CD4-positive, alpha-beta T cell treated with Interleukin-4 for 1 hour (primary cell): ENCODE measurements around the gene GNAQ.
A peak's percentile ranks its signal among the peaks of the same experiment; 100 is the strongest.

ENCODE experiments used
- DNase-seq, 2 donors: peaks; one replicate each; pipeline ENCODE4 v3.0.0-alpha.2; 2020 to 2022

The GNAQ gene

GRCh38 chr9:78030553-78031443, 813 bp downstream of the GNAQ start:
- DNase-seq, result peak; percentile 66 to 74

GRCh38 chr9:78030296-78030552, 1.4 kb downstream of the GNAQ start:
- peak; percentile 16 to 33 for DNase-seq

- peak in 1 of 2 donors; percentile 38 for DNase-seq
These were observed 1.9 kb downstream of the GNAQ start for GRCh38 chr9:78029551-78030295.

DNA sequence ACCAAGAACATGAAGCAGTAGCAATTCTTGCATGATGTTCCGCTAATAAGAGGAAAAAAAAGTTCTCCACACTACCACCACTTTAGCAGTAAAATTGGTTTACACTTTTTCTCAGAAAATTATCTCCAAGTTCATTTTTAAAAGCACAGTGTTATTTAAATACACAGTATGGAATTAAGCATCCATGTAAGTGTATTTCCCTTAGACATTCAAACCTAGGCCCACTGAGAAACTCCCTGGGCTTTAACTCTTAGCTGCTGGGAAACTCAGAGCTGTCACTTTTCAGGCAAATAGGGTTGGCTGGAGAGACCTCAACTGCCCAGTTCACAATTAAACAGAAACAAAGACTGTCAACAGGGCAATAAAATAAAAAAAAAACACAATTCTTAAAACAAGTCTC, 2.7 kb downstream of the GNAQ start:
- DNase-seq, result no peak

GRCh38 chr9:78026947-78027346, 4.7 kb downstream of the GNAQ start:
- no peak for DNase-seq

DNA sequence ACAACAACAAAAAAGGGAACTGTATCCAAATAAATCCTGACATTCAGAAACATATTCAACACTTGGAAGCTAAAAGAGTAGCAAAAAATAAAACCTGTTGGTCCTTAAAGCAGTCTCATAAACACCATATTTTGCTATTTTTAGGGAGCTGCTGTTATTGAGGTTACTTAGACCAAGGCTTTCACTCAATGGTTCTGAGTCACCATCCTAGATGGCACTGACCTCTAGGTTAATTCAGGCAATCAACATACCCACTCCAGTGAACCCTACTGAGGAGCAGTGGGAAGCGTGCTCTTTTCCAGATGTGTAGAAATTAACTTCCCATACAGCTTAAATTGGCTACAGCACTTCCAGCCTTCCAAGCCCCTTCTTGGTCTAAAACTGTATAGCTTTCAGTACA, 5.2 kb downstream of the GNAQ start:
- DNase-seq, result no peak

- no peak for DNase-seq
These were observed 6.4 kb downstream of the GNAQ start for GRCh38 chr9:78025186-78025585.

DNA sequence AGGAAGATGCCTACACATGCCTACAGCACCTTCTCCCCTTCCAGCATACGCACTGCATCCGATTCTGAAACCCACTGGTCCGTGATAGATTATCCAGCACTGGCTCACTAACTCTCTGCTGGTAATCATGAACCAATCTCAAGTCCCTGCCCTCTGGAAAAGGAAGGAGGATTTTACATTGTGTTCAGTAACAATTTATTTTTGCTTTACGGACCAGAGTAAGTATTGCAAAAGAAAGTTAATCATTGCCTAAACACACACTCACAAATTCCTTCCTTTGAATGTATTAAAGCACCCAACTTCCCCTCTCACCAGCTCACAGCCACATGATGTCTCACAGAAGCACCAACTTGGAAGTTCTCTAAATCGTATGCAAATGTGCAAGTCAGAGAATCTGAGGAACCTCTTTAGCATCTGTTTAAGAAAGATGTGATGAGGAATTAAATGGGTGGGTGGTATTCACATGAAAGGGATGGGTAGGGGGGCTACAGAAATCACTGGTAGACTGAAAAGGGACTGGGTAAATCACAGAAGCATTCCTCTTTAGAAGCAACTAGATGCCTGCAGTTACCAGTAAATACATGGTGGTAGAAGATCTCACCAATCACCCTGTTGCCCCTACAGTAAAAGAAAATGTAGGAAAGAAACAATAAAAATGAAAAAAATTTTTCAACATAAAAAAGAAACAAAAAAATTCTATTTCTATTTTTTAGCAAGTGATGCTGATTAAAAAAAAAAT, 8.4 kb downstream of the GNAQ start:
- DNase-seq, result peak; percentile 14 to 45

DNA sequence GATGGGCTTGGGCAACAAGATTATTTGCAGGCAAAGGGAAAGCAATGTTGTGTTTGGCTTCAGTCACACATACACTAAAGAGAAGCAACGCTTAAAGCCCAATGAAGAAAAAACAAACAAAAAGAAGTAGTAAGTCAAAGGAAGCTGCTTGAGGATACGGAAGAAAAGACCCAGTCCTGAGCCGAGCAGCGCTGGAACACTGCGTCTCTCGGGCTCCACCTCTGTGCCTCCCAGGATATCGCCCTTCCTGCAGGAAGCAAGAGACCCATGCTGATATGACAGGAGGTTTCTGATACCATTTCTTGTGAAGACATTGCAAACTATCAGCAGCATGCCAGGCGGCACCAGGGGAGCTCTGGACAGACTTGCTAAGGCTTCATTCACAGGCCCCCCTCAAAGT, 9.9 kb downstream of the GNAQ start:
- DNase-seq, result no peak

DNA sequence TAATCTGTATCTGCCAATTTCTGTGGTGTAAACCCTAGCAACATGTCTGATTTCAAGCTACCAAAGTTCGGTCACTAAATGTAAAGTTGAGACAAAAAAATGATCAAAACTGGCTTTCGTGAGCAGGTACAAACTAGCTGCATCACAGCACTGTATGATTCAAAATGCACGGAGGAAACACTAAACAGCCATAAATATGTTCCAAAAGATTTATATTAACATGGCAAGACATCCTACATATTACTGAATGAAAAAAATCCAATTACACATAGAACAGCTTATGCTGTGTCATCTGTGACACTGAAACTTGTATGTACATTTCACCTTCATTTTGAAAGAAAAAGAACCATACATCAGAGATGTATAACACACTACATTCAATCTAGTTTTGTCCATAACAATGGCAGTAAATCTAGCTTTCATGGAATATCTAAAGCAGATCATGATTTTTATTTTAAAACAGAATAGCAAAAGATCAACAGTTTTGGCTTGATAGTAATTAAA, 14.4 kb downstream of the GNAQ start:
- DNase-seq, result no peak

GRCh38 chr9:78015241-78015640, 16.4 kb downstream of the GNAQ start:
- no peak for DNase-seq

DNA sequence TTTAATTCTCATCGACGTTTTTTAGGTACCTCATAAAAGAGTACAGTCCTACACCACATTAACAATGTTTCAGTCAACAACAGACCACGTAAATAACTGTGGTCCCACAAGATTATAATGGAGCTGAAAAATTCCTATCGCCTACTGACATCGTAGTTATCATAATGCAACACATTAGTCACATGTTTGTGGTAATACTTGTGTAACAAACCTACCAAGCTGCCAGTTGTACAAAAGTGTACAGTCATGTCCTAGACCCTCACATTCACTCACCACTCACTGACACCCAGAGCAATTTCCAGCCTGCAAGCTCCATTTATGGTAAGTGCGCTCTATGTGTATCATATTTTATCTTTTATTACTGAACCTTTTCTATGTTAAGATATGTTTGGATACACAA, 16.8 kb downstream of the GNAQ start:
- DNase-seq, result no peak

- no peak for DNase-seq
These were observed 17.7 kb downstream of the GNAQ start for GRCh38 chr9:78013934-78014333.

DNA sequence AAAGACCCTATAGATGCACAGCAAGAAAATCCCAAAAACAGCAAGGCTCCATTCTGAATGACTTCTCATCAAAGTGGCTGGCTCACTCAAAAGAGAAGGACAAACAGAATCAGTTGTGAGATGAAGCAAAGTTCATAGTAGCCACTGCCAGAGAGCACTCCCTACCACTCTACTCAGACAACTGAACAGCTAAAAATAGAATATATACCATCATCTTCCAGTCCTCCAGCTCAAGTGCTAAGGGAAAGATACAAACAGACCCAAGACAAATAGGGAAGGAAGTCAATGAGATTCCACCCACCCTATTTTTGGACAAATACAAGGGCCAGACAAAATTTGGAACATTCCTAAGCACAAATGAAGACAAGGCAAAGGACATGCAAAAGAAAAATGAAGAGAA, 20.6 kb downstream of the GNAQ start:
- DNase-seq, result no peak

DNA sequence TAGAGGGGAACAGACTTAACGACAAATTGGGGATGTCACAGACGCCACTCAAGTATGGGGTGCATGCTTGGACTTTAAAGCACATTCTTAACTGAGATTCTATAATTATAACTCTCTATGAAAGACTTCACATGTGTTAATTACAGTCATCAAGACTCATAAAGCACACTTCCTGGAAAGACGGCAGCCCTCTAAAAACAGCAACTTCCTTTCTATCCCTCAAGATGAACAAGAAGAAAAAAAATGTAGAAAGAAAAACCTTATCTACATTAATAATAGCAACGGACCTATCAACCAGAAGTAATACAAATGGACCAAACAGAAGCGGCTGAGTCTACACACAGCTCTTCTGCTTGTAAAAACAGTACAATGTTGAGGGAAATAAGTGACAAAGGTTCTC, 21.2 kb downstream of the GNAQ start:
- DNase-seq, result peak in 1 of 2 donors; percentile 17

DNA sequence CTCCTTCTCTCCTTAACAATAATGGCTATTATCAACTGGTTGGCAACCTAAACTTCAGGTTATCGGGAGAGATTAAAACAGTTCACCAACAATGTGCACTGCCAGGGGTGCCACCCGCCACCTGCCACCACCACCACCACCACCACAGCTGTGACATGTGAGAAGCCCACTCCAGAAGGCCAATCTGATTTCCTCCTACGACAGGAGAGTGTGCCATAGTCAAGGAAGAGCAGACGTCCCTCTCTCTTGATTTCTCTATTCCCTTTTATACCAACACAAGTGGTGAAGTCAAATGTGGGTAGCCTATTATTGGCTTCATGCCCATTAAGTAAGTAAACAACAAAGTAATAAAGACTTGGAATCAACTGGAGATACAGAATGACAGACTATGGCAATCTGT, 22.4 kb downstream of the GNAQ start:
- DNase-seq, result no peak

- DNase-seq, result no peak
These were observed 24.9 kb downstream of the GNAQ start for GRCh38 chr9:78006734-78007133.

GRCh38 chr9:78005231-78006002, 26.2 kb downstream of the GNAQ start:
- DNase-seq, result no peak

DNA sequence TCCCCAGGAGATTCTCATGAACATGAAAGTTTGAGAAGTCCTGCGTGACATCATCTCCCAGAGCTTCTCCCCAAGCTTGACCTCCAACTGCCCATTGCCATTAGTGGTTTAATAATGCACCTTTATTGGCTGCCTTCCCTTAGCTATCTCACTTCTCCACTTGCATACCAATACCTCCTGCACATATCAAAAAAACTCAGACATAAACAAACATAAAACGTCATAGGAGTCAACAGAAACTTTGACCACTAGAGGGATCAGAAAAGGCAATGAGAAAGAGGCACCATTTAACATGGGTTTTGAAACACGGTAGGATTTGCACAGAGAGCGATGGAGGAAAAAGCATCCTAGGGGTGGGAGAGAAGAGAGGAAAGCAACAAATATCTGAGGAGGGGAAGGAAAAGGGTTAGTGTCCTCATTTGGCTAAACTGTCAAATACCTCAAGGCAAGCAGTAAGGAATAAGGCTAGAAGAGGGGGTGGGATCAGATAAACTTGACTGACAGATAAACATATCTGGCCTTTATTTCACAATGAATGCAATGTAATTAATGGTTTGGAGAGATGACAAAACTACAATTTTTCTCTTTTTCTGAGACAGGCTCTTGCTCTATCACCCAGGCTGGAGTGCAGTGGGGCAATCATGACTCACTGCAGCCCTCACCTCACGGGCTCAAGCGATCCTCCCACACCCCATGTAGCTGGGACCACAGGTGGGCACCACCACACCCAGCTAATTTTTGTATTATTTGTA, 27.0 kb downstream of the GNAQ start:
- peak in 1 of 2 donors; percentile 36 for DNase-seq

DNA sequence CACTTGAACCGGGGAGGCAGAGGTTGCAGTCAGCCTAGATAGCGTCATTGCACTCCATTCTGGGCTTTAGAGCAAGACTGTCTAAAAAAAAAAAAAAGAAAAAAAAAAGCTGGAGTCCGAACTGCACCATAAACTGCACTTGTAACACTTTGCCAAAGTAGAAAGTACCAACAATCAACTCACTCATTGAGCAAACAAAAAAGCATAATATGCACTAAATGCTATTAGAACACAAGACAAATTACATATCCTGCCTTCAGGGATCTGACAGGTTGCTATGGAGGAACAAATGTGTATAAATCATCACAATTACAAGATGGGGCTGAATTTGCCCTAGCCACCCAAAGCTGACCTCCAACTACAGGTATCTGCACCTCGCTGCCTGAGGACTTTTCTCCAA, 27.9 kb downstream of the GNAQ start:
- DNase-seq, result no peak

- DNase-seq, result no peak
These were observed 29.5 kb downstream of the GNAQ start for GRCh38 chr9:78001946-78002731.
